ENCODE data around the gene BCL2A1. TPM values are rescaled to one million over a fixed set of nuclear protein-coding genes. Genes with fewer than 3 reads are reported as not detected.
"Not testable (repeated sequence)": the region's sequence is repeated elsewhere in the genome, so short reads cannot be mapped to it uniquely, and the experiment has no call there.

BCL2A1 gene
- polyA plus RNA-seq, 3 donors: 0.19 to 1.8 (median 0.26) TPM

- DNase-seq (ENCODE audit: extremely low read depth in 1 of 11, low read depth in 9 of 11, low spot score in 4 of 11): no peak
These were observed 31.6 kb downstream of the BCL2A1 start for GRCh38 chr15:79939399-79939798.

- DNase-seq (ENCODE audit: extremely low read depth in 1 of 11, low read depth in 9 of 11, low spot score in 4 of 11): no peak
These were observed 32.9 kb downstream of the BCL2A1 start for GRCh38 chr15:79938143-79938542.

- DNase-seq (ENCODE audit: extremely low read depth in 1 of 11, low read depth in 9 of 11, low spot score in 4 of 11): not testable (repeated sequence)
These were observed 35.3 kb downstream of the BCL2A1 start for GRCh38 chr15:79935556-79936201.

- no peak for DNase-seq (ENCODE audit: extremely low read depth in 1 of 11, low read depth in 9 of 11, low spot score in 4 of 11)
These were observed 37.8 kb downstream of the BCL2A1 start for GRCh38 chr15:79933231-79933630.

GRCh38 chr15:79932447-79932846 lies 38.5 kb downstream of the BCL2A1 start:
- no peak for DNase-seq (ENCODE audit: extremely low read depth in 1 of 11, low read depth in 9 of 11, low spot score in 4 of 11)

GRCh38 chr15:79930516-79930915 lies 40.5 kb downstream of the BCL2A1 start:
- no peak for DNase-seq (ENCODE audit: extremely low read depth in 1 of 11, low read depth in 9 of 11, low spot score in 4 of 11)

GRCh38 chr15:79929412-79929811 lies 41.6 kb downstream of the BCL2A1 start:
- no peak for DNase-seq (ENCODE audit: extremely low read depth in 1 of 11, low read depth in 9 of 11, low spot score in 4 of 11)

GRCh38 chr15:79926116-79926515 lies 44.9 kb downstream of the BCL2A1 start:
- DNase-seq (ENCODE audit: extremely low read depth in 1 of 11, low read depth in 9 of 11, low spot score in 4 of 11): not testable (repeated sequence)

GRCh38 chr15:79924379-79924778 lies 46.6 kb downstream of the BCL2A1 start:
- no peak for DNase-seq (ENCODE audit: extremely low read depth in 1 of 11, low read depth in 9 of 11, low spot score in 4 of 11)

GRCh38 chr15:79923515-79924169 lies 47.4 kb downstream of the BCL2A1 start:
- peak; percentile 87 to 95 (median 93) for DNase-seq (ENCODE audit: extremely low read depth in 1 of 11, low read depth in 9 of 11, low spot score in 4 of 11)

- DNase-seq (ENCODE audit: extremely low read depth in 1 of 11, low read depth in 9 of 11, low spot score in 4 of 11): peak in 10 of 11 donors; percentile 24 to 61 (median 51)
These were observed 47.9 kb downstream of the BCL2A1 start for GRCh38 chr15:79923079-79923514.

- DNase-seq (ENCODE audit: extremely low read depth in 1 of 11, low read depth in 9 of 11, low spot score in 4 of 11): no peak
These were observed 48.4 kb downstream of the BCL2A1 start for GRCh38 chr15:79922512-79923078.

GRCh38 chr15:79919749-79920511 lies 51.1 kb downstream of the BCL2A1 start:
- no peak for DNase-seq (ENCODE audit: extremely low read depth in 1 of 11, low read depth in 9 of 11, low spot score in 4 of 11)

- DNase-seq (ENCODE audit: extremely low read depth in 1 of 11, low read depth in 9 of 11, low spot score in 4 of 11): no peak
These were observed 51.8 kb downstream of the BCL2A1 start for GRCh38 chr15:79919090-79919748.

- no peak for DNase-seq (ENCODE audit: extremely low read depth in 1 of 11, low read depth in 9 of 11, low spot score in 4 of 11)
These were observed 52.7 kb downstream of the BCL2A1 start for GRCh38 chr15:79918278-79918677.

GRCh38 chr15:79916502-79917132 lies 54.4 kb downstream of the BCL2A1 start:
- DNase-seq (ENCODE audit: extremely low read depth in 1 of 11, low read depth in 9 of 11, low spot score in 4 of 11): no peak

- DNase-seq (ENCODE audit: extremely low read depth in 1 of 11, low read depth in 9 of 11, low spot score in 4 of 11): not testable (repeated sequence)
These were observed 55.1 kb downstream of the BCL2A1 start for GRCh38 chr15:79915776-79916501.

GRCh38 chr15:79914728-79915127 lies 56.3 kb downstream of the BCL2A1 start:
- no peak for DNase-seq (ENCODE audit: extremely low read depth in 1 of 11, low read depth in 9 of 11, low spot score in 4 of 11)

Measured in renal cortex interstitium (tissue), 11 donors.